Colonic mucosa (tissue), 4 donors: ENCODE measurements around the gene UBE2E1. TPM values are rescaled to one million over a fixed set of nuclear protein-coding genes. Genes with fewer than 3 reads are reported as not detected.
"Not testable (repeated sequence)": the region's sequence is repeated elsewhere in the genome, so short reads cannot be mapped to it uniquely, and the experiment has no call there.

Experiments
- DNase-seq: peaks from one replicate; pipeline ENCODE4 v3.0.0-alpha.2; 2020
- H3K27ac ChIP-seq: fragments of 200-600 bp; one replicate; pipeline ENCODE4 v1.8.0; 2021
- H3K27me3 ChIP-seq: fragments of 200-600 bp; one replicate; pipeline ENCODE4 v1.8.0; 2021
- H3K36me3 ChIP-seq: fragments of 200-600 bp; one replicate; pipeline ENCODE4 v1.8.0; 2021
- H3K4me1 ChIP-seq: fragments of 200-600 bp; one replicate; pipeline ENCODE4 v1.8.0; 2021; ENCODE audit warnings: mild to moderate bottlenecking
- H3K4me3 ChIP-seq: fragments of 200-600 bp; one replicate; pipeline ENCODE4 v1.8.0; 2021
- H3K9ac ChIP-seq, 2 donors: one replicate each; pipeline ENCODE4 v1.7.0; 2013; ENCODE audit warnings: control low read depth in 2 of 2, low read depth in 2 of 2, low read length in 2 of 2
- H3K9me3 ChIP-seq: fragments of 200-600 bp; one replicate; pipeline ENCODE4 v1.8.0; 2021
- intact Hi-C: fragments of 100-400 bp; cut with DNase I; formaldehyde crosslinking; loops from one replicate; pipeline ENCODE4 v1.14.1; 2022
- total RNA-seq, 2 donors: library from RNA; stranded (reverse); fragmentation: NEBNext Ultra II Directional in 1 of 2; extraction: Animal tissue kit (Norgen Biotek cat#: 25700) in 1 of 2; gene quantifications; one replicate each; pipeline ENCODE4 v1.2.1, GENCODE V29; 2021
- TF ChIP-seq, protein P1 (sequence below): fragments of 200-600 bp; IDR thresholded peaks from one replicate; pipeline ENCODE4 v1.8.0; 2022; ENCODE audit warnings: antibody characterized with exemption, mild to moderate bottlenecking
- donor health status: healthy.
- donor health status: DM: no; HTN: no; CAD: no.
- donor health status: DM: no; HTN: no; CAD: no.

The UBE2E1 gene
- total RNA-seq, 2 donors from 2014 or later: 68.6 to 81.7 TPM

DNA sequence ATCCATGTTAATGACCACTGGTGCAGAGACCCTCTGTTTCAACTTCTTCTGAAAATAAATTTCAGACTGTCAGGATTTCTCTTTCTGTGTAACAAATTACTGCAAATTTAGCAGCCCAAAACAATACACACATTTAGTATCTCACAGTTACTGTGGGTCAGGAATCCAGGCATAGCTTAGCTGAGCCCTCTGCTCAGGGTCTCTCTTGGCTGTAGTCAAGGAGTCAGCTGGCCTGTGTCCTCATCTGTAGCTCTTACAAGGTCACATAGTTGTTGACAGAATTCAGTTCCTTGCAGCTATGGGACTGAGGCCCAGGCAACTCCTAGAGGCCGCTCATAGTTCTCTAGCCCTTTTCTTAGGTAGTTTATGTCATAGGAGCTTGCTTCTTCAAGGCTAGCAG, 59.2 kb downstream of the UBE2E1 start:
- Histone ChIP-seq H3K4me3 (no peak overlapping the region), H3K9me3 (no peaks in the 10 kb centered on the region), H3K9ac (no peak overlapping the region), H3K4me1 (peaks cover 7% of the 10 kb centered on the region), H3K36me3 (no peaks in the 10 kb centered on the region), H3K27ac (no peak overlapping the region), H3K27me3 (no peaks in the 10 kb centered on the region)
- TF ChIP-seq, protein P1, sequence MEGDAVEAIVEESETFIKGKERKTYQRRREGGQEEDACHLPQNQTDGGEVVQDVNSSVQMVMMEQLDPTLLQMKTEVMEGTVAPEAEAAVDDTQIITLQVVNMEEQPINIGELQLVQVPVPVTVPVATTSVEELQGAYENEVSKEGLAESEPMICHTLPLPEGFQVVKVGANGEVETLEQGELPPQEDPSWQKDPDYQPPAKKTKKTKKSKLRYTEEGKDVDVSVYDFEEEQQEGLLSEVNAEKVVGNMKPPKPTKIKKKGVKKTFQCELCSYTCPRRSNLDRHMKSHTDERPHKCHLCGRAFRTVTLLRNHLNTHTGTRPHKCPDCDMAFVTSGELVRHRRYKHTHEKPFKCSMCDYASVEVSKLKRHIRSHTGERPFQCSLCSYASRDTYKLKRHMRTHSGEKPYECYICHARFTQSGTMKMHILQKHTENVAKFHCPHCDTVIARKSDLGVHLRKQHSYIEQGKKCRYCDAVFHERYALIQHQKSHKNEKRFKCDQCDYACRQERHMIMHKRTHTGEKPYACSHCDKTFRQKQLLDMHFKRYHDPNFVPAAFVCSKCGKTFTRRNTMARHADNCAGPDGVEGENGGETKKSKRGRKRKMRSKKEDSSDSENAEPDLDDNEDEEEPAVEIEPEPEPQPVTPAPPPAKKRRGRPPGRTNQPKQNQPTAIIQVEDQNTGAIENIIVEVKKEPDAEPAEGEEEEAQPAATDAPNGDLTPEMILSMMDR: no peak
- DNase-seq: no peak
- intact Hi-C loops: no loop called here

DNA sequence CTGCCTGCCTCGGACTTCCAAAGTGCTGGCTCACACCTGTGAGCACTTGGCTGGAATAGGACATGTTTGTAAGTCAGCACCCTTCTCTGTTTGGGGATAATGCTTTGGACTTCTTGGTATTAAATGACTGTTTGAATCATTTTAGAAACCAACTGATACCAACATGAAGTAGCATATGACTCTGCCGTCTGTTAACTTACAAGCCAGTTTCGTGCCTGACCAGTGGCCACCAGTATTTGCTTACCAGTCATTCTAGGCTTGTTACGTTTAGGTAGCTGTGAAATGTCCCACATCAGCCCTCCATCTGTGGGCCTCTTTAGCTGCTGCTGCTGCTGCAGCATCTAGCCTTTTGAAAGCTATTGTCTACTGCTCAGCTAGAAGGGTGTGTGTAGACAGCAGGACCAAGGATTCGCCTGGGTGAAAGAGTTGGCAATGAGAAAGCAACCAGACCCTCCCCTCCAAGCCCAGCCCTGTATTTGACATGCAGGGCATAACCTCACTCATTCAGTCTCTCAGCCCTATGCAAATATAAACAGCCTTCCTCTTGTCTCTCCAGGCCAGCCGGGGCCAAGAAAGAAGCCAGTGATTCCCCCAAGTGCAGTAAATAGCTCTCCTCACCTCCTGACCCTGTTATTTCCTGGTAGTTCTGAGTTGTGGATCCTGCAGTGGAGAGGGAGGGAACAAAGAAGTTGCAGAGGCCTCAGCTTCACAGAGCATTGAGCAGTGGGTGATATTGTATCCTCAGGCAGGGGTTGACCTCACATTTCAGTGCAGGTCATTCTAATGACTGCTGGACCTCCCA, 60.0 kb downstream of the UBE2E1 start:
- TF ChIP-seq, protein P1: no peak
- intact Hi-C loops: no loop called here
- Histone ChIP-seq H3K4me3 (no peak overlapping the region), H3K27ac (no peak overlapping the region), H3K9ac (peak overlapping the region in 1 of 2 donors; percentile 41), H3K27me3 (no peaks in the 10 kb centered on the region), H3K36me3 (no peaks in the 10 kb centered on the region), H3K9me3 (no peaks in the 10 kb centered on the region), H3K4me1 (peaks cover 7% of the 10 kb centered on the region)
- no peak for DNase-seq

DNA sequence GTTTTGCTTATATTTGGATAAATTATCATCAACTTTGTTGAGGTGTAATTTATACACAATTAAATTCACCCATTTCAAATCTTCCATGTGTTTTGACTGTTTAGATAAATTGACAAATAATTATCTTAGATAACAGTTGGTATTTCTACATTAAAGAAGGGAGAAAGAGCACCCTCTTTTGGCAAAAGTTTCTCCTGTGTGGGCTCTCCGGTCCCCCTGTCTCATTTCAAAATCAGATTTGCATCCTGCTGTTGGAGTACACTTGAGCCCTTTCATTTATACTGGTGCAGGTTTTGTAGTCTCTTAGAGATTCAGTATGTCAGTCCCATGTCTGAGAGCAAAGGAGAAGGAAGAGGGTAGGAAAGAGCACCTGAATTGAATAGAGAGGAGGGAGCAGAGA, 61.6 kb downstream of the UBE2E1 start:
- no peaks in the 10 kb centered on the region for H3K27me3 ChIP-seq
- DNase-seq: no peak
- peaks cover 7% of the 10 kb centered on the region for H3K4me1 ChIP-seq
- H3K27ac ChIP-seq: no peak overlapping the region
- no peaks in the 10 kb centered on the region for H3K9me3 ChIP-seq
- no peak overlapping the region for H3K9ac ChIP-seq
- intact Hi-C loops: no loop called here
- TF ChIP-seq, protein P1: no peak
- H3K36me3 ChIP-seq: no peaks in the 10 kb centered on the region
- H3K4me3 ChIP-seq: no peak overlapping the region

DNA sequence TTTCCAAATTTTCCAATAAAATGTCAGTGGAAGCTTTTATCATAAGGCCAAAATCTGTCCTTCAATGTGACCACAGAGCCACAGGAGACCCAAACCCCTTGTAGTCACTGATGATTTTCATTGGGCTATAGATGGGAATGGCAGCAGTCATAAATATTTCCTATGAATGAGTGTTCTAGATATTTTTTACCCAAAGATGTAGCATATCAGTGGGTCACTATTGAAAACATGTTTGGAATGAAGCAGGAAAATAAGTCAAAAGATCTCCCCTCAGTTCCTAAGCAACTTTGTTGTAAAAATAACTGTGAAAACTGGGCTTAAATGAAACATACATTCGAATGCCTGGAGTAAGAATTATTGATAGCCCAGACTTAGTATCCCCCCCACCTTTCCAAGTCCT, 62.1 kb downstream of the UBE2E1 start:
- H3K27me3 ChIP-seq: no peaks in the 10 kb centered on the region
- intact Hi-C loops: no loop called here

DNA sequence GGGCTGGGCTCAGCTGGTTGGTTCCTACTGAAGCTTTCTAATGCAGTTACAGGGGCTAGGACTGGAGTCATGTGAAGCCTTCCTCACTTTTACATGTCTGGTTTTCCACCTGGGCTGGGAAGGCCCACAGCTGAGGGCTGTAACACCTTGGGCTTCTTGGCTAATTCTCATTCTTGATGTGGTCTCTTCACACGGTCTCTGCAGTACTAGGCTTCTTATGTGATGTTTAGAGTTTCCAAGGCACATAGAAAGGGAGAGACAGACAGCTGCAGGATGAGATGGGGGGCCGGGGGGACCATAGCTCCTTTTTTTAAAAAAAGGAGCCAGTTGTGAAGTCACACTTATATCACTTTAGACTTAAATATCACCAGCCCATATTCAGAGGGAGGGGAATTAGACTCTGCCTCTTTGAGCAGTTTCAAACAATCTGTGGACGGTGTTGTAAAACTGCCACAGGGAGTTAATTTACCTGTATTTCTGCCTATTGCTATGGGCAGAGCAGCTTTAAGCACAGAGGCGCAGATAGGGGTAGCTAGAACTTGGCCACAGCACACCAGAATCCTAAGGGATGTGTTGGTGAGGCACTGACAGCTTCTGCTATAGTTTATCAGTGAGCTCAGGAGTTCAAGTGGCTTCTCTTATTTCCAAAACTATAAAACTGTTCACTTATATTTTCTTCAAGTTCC, 64.4 kb downstream of the UBE2E1 start:
- Histone ChIP-seq H3K9ac (no peak overlapping the region), H3K9me3 (no peaks in the 10 kb centered on the region), H3K4me1 (peaks cover 7% of the 10 kb centered on the region), H3K27ac (no peak overlapping the region), H3K36me3 (no peaks in the 10 kb centered on the region), H3K4me3 (no peak overlapping the region), H3K27me3 (no peaks in the 10 kb centered on the region)
- intact Hi-C loops: no loop called here
- no peak for DNase-seq
- TF ChIP-seq, protein P1: no peak

More for the DNA sequence above, 62.1 kb downstream of the UBE2E1 start:
- H3K4me3 ChIP-seq: no peak overlapping the region
- H3K27ac ChIP-seq: no peak overlapping the region
- H3K4me1 ChIP-seq: peaks cover 7% of the 10 kb centered on the region
- H3K9me3 ChIP-seq: no peaks in the 10 kb centered on the region
- no peaks in the 10 kb centered on the region for H3K36me3 ChIP-seq
- no peak for DNase-seq
- H3K9ac ChIP-seq: no peak overlapping the region
- TF ChIP-seq, protein P1: no peak

DNA sequence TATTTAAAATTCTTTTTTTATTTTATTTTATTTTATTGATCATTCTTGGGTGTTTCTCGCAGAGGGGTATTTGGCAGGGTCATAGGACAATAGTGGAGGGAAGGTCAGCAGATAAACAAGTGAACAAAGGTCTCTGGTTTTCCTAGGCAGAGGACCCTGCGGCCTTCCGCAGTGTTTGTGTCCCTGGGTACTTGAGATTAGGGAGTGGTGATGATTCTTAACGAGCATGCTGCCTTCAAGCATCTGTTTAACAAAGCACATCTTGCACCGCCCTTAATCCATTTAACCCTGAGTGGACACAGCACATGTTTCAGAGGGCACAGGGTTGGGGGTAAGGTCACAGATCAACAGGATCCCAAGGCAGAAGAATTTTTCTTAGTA, 64.9 kb downstream of the UBE2E1 start:
- H3K4me1 ChIP-seq, H3K27me3 ChIP-seq, intact Hi-C loops, DNase-seq, H3K27ac ChIP-seq, H3K4me3 ChIP-seq, H3K9ac ChIP-seq, H3K9me3 ChIP-seq, H3K36me3 ChIP-seq: not testable (repeated sequence)

DNA sequence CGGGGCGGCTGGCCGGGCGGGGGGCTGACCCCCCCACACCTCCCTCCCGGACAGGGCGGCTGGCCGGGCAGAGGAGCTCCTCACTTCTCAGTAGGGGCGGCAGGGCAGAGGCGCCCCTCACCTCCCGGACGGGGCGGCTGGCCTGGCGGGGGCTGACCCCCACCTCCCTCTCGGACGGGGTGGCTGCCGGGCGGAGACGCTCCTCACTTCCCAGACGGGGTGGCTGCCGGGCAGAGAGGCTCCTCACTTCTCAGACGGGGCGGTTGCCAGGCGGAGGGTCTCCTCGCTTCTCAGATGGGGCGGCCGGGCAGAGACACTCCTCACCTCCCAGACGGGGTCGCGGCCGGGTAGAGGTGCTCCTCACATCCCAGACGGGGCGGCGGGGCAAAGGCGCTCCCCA, 65.6 kb downstream of the UBE2E1 start:
- H3K9ac ChIP-seq, DNase-seq, H3K4me1 ChIP-seq, H3K27me3 ChIP-seq, H3K4me3 ChIP-seq, H3K27ac ChIP-seq, intact Hi-C loops, H3K9me3 ChIP-seq, H3K36me3 ChIP-seq: not testable (repeated sequence)
